Ectodermal cell (in vitro differentiated cells): Measurements from ENCODE around the gene TMF1.

Source experiments
- H3K27ac ChIP-seq: 2 replicates; pipeline ENCODE4 v1.7.0; 2013; ENCODE audit warnings: mild to moderate bottlenecking, low read depth, low read length; ENCODE audit not compliant: insufficient read depth, poor library complexity, severe bottlenecking
- H3K27me3 ChIP-seq: 2 replicates; pipeline ENCODE4 v1.7.0; 2013; ENCODE audit warnings: mild to moderate bottlenecking, low read length; ENCODE audit not compliant: insufficient read depth, control insufficient read depth, poor library complexity, severe bottlenecking
- H3K36me3 ChIP-seq: one replicate; pipeline ENCODE4 v1.7.0; 2013; ENCODE audit warnings: low read length; ENCODE audit not compliant: control insufficient read depth, insufficient read depth
- H3K4me1 ChIP-seq: one replicate; pipeline ENCODE4 v1.7.0; 2013; ENCODE audit warnings: low read length; ENCODE audit not compliant: control insufficient read depth, insufficient read depth
- H3K4me3 ChIP-seq: 2 replicates; pipeline ENCODE4 v1.7.0; 2013; ENCODE audit warnings: low read depth, low read length, control low read depth; ENCODE audit not compliant: insufficient read depth
- H3K9me3 ChIP-seq: 2 replicates; pipeline ENCODE4 v1.7.0; 2013; ENCODE audit warnings: mild to moderate bottlenecking, low read length, moderate library complexity; ENCODE audit not compliant: control insufficient read depth
- WGBS, 2 experiments: methylation state at CpG; one replicate each; pipeline ENCODE4 v1.1.7; 2013; ENCODE audit warnings: missing lambda C conversion rate in 2 of 2; 5-methylcytosine and 5-hydroxymethylcytosine counted together

TMF1 gene

DNA sequence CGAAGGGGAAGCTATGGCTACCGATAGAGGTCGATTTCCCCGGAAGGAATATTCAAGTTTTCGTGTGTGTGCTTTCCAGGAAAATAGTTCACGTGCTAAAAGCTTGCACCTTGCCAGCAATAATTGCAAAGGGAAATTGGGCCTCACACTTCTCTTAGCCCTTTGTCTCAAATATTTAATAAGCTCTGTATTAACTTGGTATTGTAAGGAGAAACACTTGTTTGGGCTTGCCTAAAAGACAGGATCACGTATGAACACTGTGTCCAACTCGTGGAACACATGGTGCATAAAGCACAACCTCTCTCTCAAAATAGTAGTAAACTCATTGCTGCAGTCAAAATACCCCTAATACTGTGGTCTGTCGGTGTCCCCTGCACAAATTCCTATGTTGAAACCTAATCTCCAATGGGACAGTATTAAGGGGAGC is 352 bp upstream of the TMF1 start:
- WGBS, 2 experiments = 17 to 22% methylated on average over 9 of the region's 9 CpGs
- Histone ChIP-seq H3K4me1 (peaks cover 5% of the 10 kb centered on the region), H3K36me3 (peaks cover 9% of the 10 kb centered on the region), H3K4me3 (peak overlapping the region; percentile 98), H3K9me3 (no peaks in the 10 kb centered on the region), H3K27me3 (no peaks in the 10 kb centered on the region), H3K27ac (peak overlapping the region; percentile 90)

GRCh38 chr3:69048990-69049389 is 3.1 kb downstream of the TMF1 start:
- H3K36me3 ChIP-seq = peaks cover 10% of the 10 kb centered on the region
- no peak overlapping the region for H3K4me3 ChIP-seq
- 90 to 100% methylated on average over 2 of the region's 2 CpGs for WGBS, 2 experiments

DNA sequence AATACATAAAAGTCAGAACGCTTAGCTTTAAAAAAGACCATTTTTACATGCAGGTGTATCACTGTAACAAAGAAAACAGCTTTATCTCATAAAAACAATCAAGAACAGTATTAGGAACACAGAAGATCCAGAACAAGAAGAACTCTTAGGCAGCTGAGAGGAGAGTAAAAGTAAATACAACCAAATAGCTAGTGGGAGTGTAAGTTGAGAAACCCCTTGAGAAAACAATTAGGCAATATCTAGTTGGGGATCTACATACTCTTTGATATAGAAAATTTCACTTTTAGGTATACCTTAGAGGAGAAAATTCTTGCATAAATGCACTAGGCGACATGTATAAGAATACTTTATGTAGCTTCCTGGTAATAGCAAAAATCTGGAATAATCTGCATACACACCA is 7.5 kb downstream of the TMF1 start:
- H3K27me3 ChIP-seq = no peaks in the 10 kb centered on the region
- 98% methylated on average over 2 of the region's 2 CpGs for WGBS, 2 experiments
- no peaks in the 10 kb centered on the region for H3K9me3 ChIP-seq
- no peak overlapping the region for H3K27ac ChIP-seq
- H3K36me3 ChIP-seq = peaks cover 29% of the 10 kb centered on the region
- H3K4me1 ChIP-seq = no peaks in the 10 kb centered on the region
- no peak overlapping the region for H3K4me3 ChIP-seq

More at GRCh38 chr3:69048990-69049389, 3.1 kb downstream of the TMF1 start:
- H3K4me1 ChIP-seq = peaks cover 5% of the 10 kb centered on the region
- H3K9me3 ChIP-seq = no peaks in the 10 kb centered on the region
- H3K27me3 ChIP-seq = no peaks in the 10 kb centered on the region
- H3K27ac ChIP-seq = no peak overlapping the region

GRCh38 chr3:69033470-69033869 is 18.7 kb downstream of the TMF1 start:
- Histone ChIP-seq H3K4me3 (no peak overlapping the region), H3K4me1 (no peaks in the 10 kb centered on the region), H3K27me3 (no peaks in the 10 kb centered on the region), H3K9me3 (no peaks in the 10 kb centered on the region), H3K36me3 (peaks cover 19% of the 10 kb centered on the region), H3K27ac (no peak overlapping the region)
- 94 to 96% methylated on average over 7 of the region's 7 CpGs for WGBS, 2 experiments

- Histone ChIP-seq H3K27me3 (no peaks in the 10 kb centered on the region), H3K27ac (no peak overlapping the region), H3K4me3 (no peak overlapping the region), H3K36me3 (peaks cover 15% of the 10 kb centered on the region), H3K9me3 (no peaks in the 10 kb centered on the region), H3K4me1 (no peaks in the 10 kb centered on the region)
- WGBS, 2 experiments = 93 to 94% methylated on average over 9 of the region's 9 CpGs
Observed at GRCh38 chr3:69032737-69033136, 19.4 kb downstream of the TMF1 start.

- 90 to 100% methylated on average over 1 to 2 of the region's 2 CpGs for WGBS, 2 experiments
- Histone ChIP-seq H3K27ac (no peak overlapping the region), H3K4me3 (no peak overlapping the region), H3K27me3 (no peaks in the 10 kb centered on the region), H3K9me3 (no peaks in the 10 kb centered on the region), H3K4me1 (no peaks in the 10 kb centered on the region), H3K36me3 (peaks cover 14% of the 10 kb centered on the region)
Observed at GRCh38 chr3:69032142-69032541, 20.0 kb downstream of the TMF1 start.

GRCh38 chr3:69031635-69032034 is 20.5 kb downstream of the TMF1 start:
- peaks cover 14% of the 10 kb centered on the region for H3K36me3 ChIP-seq
- no peak overlapping the region for H3K4me3 ChIP-seq
- no peaks in the 10 kb centered on the region for H3K9me3 ChIP-seq
- H3K27me3 ChIP-seq = no peaks in the 10 kb centered on the region
- no peak overlapping the region for H3K27ac ChIP-seq
- H3K4me1 ChIP-seq = no peaks in the 10 kb centered on the region
- WGBS, 2 experiments = no CpG with 5 or more reads among the region's 1 CpG

DNA sequence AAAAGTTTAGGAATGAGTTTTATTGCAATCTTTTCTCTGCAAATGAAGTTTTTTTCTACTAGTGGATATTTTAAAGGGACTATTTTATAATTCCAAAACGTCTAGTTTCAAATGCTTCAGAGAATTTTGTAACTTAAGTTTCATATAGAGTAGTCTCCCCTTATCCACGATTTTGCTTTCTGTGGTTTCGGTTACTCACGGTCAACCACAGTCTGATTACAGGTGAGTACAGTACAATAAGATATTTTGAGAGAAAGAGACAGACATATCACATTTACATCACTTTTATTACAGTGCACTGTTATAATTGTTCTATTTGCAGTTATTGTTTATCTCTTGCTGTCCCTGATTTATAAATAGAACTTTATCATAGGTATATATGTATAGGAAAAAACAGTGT is 31.3 kb downstream of the TMF1 start:
- no peaks in the 10 kb centered on the region for H3K4me1 ChIP-seq
- peaks cover 3% of the 10 kb centered on the region for H3K36me3 ChIP-seq
- no peak overlapping the region for H3K4me3 ChIP-seq
- H3K27ac ChIP-seq = no peak overlapping the region
- WGBS, 2 experiments = 78 to 80% methylated on average over 1 to 3 of the region's 4 CpGs
- H3K27me3 ChIP-seq = no peaks in the 10 kb centered on the region
- no peaks in the 10 kb centered on the region for H3K9me3 ChIP-seq

GRCh38 chr3:69020424-69020823 is 31.7 kb downstream of the TMF1 start:
- peaks cover 3% of the 10 kb centered on the region for H3K36me3 ChIP-seq
- WGBS, 2 experiments = 79 to 83% methylated on average over 1 to 2 of the region's 2 CpGs

GRCh38 chr3:69016901-69017300 is 35.2 kb downstream of the TMF1 start:
- H3K27ac ChIP-seq = no peak overlapping the region
- peaks cover 34% of the 10 kb centered on the region for H3K27me3 ChIP-seq
- H3K4me1 ChIP-seq = no peaks in the 10 kb centered on the region
- no peak overlapping the region for H3K4me3 ChIP-seq
- no peaks in the 10 kb centered on the region for H3K9me3 ChIP-seq
- 78 to 82% methylated on average over 2 of the region's 2 CpGs for WGBS, 2 experiments
- H3K36me3 ChIP-seq = no peaks in the 10 kb centered on the region

More at GRCh38 chr3:69020424-69020823, 31.7 kb downstream of the TMF1 start:
- H3K4me3 ChIP-seq = no peak overlapping the region
- H3K27ac ChIP-seq = no peak overlapping the region
- H3K4me1 ChIP-seq = no peaks in the 10 kb centered on the region
- no peaks in the 10 kb centered on the region for H3K27me3 ChIP-seq
- H3K9me3 ChIP-seq = no peaks in the 10 kb centered on the region

DNA sequence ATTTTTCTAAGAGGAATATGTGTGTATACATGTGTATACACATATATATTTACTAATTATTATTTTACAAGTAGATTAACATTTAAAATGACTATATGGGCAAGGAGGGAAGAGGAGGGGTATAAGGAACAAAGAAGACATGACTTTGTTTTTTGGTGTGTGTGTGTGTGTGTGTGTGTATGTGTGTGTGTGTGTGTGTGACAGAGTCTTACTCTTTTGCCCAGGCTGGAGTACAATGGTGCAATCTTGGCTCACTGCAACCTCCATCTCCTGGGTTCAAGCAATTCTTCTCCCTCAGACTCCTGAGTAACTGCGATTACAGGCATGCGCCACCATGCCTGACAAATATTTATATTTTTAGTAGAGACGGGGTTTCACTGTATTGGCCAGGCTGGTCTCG is 36.0 kb downstream of the TMF1 start:
- no peaks in the 10 kb centered on the region for H3K9me3 ChIP-seq
- H3K36me3 ChIP-seq = no peaks in the 10 kb centered on the region
- H3K27ac ChIP-seq = no peak overlapping the region
- H3K27me3 ChIP-seq = peaks cover 39% of the 10 kb centered on the region
- no peak overlapping the region for H3K4me3 ChIP-seq
- 94 to 96% methylated on average over 4 of the region's 4 CpGs for WGBS, 2 experiments
- no peaks in the 10 kb centered on the region for H3K4me1 ChIP-seq
